ENCODE data around the gene KRTAP5-3.

- TF ChIP-seq, protein P1, sequence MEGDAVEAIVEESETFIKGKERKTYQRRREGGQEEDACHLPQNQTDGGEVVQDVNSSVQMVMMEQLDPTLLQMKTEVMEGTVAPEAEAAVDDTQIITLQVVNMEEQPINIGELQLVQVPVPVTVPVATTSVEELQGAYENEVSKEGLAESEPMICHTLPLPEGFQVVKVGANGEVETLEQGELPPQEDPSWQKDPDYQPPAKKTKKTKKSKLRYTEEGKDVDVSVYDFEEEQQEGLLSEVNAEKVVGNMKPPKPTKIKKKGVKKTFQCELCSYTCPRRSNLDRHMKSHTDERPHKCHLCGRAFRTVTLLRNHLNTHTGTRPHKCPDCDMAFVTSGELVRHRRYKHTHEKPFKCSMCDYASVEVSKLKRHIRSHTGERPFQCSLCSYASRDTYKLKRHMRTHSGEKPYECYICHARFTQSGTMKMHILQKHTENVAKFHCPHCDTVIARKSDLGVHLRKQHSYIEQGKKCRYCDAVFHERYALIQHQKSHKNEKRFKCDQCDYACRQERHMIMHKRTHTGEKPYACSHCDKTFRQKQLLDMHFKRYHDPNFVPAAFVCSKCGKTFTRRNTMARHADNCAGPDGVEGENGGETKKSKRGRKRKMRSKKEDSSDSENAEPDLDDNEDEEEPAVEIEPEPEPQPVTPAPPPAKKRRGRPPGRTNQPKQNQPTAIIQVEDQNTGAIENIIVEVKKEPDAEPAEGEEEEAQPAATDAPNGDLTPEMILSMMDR (IDR thresholded peaks at IDR 0.05): no peak
- TF ChIP-seq POLR2A (IDR thresholded peaks at IDR 0.05): no peak
Observed at GRCh38 chr11:1563149-1563638, 45.1 kb downstream of the KRTAP5-3 start.

Data from lower leg skin (tissue), 3 donors.